ENCODE results near the gene CRYBB1.
A peak's percentile ranks its signal among the peaks of the same experiment; 100 is the strongest.
"Not testable (repeated sequence)": the region's sequence is repeated elsewhere in the genome, so short reads cannot be mapped to it uniquely, and the experiment has no call there.

Gene CRYBB1

DNA sequence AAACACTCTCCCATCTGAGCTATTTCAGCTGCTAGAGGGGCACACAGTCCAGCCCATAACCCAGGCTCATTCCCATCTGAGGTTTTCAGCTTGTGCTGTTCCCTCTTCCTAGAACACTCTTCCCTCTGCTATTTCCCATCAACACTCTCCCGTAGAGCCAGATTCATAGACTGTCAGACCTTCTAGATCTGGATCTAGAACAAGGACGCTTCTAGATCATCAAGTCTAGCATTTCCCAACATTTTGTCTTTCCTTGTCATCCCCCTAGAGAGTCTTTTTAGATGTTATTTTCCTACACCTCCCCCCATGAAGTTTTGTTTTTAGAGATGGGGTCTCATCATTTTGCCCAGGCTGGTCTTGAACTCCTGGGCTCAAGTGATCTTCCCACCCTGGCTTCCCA lies 17.3 kb upstream of the CRYBB1 start:
- DNase-seq, result no peak

GRCh38 chr22:26634189-26634588 lies 16.4 kb upstream of the CRYBB1 start:
- no peak for DNase-seq

- no peak for DNase-seq
Measured at GRCh38 chr22:26632422-26633155, 14.8 kb upstream of the CRYBB1 start.

GRCh38 chr22:26631282-26631681 lies 13.5 kb upstream of the CRYBB1 start:
- no peak for DNase-seq

GRCh38 chr22:26629988-26630761 lies 12.3 kb upstream of the CRYBB1 start:
- DNase-seq, result no peak

DNA sequence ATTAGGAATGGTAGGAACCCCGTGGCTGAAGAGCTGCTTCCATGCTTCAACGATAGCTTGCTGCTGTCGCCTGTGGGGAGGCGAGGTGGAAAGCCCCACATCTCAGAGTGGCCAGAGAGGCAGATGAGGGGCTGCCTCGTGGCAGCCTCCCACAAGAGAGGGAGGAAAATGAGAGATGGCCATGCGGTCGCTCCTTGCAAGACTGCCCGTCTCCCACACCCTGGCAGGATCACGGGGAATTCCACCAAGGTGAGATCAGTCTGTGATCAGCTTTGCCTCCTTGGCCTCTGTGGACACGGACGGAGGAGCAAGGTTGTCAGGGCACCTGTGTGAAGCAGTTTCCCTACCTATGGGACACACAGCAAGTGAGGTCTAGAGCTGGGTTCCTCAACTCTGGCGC lies 7.0 kb upstream of the CRYBB1 start:
- no peak for DNase-seq

DNA sequence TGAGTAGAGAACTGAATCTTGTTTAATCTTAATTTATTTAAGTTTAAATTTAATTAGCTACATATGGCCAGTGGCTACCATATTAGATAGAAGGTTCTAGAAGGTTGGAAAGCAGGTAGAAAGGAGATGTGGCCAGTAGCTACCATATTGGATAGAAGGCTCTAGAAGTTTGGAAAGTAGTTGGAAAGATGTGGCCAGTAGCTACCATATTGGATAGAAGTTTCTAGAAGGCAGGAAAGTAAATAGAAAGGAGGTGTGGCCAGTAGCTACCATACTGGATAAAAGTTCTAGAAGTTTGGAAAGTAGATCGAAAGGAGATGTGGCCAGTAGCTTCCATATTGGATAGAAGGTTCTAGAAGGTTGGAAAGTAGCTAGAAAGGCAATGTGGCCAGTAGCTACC lies 6.2 kb upstream of the CRYBB1 start:
- no peak for DNase-seq

GRCh38 chr22:26621663-26622062 lies 3.8 kb upstream of the CRYBB1 start, which contains the start of gene CRYBA4:
Gene CRYBA4, plus strand, starts transcription at chr22:26621963. Its CDS starts 634 bp downstream, at chr22:26622597.
- no peak for DNase-seq

- DNase-seq, result no peak
Measured at GRCh38 chr22:26620197-26620596, 2.4 kb upstream of the CRYBB1 start.

DNA sequence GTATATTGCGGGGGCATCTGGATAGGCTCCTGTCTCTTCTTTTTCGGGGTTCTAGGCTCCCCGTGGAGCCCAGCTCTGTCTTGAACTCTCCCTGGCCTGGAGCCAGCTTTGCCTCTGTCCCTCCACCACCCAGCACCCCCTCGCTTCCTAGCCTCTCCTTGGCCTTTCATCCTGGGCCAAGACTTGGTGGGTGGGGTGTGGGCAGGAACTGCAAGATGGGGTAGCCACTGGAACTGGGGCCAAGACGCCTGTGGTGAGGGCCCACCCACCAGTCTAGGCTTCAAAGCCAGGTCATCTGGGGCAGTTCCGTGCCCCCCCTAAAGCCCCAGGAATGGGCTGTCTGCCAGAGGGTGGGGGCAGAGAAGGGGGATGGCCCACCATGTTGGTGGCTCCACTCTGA lies 1.7 kb upstream of the CRYBB1 start:
- DNase-seq, result no peak

DNA sequence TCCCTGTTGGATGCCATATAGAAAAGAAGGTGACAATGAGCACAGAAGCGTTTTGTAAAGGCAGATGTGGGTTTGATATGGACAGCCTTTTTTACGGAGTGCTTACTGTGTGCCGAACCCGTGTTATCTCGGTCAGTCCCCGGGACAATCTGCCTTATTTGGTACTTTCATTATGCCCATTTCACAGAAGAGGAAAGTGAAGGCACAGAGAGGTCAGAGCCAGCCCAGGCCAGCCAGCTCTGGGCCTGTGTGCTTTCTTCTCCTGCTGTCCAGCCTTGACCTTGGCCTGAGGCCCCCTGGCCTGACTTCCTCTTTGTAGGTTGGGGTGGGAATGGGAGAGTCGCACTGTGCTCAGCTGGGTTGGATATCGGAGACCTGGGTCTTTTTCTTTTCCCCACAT lies 628 bp upstream of the CRYBB1 start:
- DNase-seq, result no peak

- no peak for DNase-seq
Measured at GRCh38 chr22:26616650-26617049, 1.2 kb downstream of the CRYBB1 start.

- no peak for DNase-seq
Measured at GRCh38 chr22:26615830-26616435, 1.9 kb downstream of the CRYBB1 start.

DNA sequence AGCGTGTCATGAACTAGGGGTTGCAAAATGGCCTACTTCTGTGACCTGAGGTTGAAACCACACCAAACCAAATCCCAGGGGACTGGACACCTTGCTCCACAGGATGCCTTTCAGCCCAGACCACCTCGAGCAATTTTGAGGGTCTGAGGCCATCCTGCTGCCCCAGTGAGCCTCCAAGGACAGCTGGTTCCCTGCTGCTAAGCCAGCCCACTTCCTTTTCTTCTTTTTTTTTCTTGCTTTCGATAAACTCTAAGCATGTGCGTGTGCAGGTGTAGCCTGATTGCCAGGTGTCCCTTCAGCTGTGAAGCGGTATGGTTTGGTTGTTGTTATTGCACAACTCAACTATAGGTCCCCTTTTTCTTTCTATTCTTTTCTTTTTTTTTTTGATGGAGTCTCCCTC lies 2.7 kb downstream of the CRYBB1 start:
- no peak for DNase-seq

GRCh38 chr22:26614322-26614721 lies 3.5 kb downstream of the CRYBB1 start:
- DNase-seq, result no peak

DNA sequence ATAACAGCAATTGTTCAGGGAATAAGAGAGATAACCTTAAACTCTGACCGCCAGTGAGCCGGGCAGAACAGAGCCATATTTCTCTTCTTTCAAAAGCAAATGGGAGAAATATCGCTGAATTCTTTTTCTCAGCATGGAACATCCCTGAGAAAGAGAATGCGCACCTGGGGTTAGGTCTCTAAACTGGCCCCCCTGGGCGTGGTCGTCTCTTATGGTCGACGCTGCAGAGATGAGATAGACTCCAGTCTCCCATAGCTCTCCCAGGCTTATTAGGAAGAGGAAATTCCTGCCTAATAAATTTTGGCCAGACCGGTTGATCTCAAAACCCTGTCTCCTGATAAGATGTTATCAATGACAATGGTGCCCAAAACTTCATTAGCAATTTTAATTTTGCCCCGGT lies 4.1 kb downstream of the CRYBB1 start:
- not testable (repeated sequence) for DNase-seq

DNA sequence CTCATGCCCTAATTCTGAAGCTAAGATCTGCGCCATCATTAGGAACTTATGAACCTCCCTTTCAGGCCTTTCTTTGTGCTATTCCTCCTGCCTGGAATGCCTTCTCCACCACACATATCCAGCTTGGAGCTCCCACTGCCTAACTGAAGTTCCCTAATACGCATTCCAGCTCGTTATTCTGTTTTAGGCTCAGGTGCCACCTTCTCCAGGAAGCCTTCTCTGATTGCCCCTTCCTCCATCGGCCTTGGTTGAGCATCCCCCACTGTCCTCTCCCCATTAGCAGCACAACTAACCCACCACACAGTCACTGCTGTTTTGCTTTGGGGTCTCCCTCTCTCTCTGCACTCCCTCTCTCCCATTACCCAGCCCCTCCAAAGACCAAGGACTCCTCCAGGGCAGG lies 5.2 kb downstream of the CRYBB1 start:
- DNase-seq, result no peak

DNA sequence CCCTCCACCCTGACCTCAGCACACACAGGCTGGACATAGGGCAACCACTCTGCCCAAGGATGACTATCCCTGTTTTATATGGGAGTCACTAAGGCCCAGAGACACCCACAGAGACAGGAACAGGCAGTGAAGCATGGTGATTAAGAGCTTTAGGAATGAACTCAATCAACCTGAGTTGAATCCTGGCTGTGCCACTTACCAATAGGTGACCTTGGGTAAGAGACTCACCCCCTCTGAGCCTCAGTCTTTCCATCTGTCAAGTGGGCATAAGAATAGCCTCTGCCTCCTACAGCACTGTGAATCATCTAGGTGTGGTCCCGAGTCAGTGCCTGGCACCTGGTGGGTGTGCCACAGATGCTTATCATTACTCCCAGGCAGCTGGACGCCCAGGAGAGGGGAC lies 6.8 kb downstream of the CRYBB1 start:
- DNase-seq, result no peak

DNA sequence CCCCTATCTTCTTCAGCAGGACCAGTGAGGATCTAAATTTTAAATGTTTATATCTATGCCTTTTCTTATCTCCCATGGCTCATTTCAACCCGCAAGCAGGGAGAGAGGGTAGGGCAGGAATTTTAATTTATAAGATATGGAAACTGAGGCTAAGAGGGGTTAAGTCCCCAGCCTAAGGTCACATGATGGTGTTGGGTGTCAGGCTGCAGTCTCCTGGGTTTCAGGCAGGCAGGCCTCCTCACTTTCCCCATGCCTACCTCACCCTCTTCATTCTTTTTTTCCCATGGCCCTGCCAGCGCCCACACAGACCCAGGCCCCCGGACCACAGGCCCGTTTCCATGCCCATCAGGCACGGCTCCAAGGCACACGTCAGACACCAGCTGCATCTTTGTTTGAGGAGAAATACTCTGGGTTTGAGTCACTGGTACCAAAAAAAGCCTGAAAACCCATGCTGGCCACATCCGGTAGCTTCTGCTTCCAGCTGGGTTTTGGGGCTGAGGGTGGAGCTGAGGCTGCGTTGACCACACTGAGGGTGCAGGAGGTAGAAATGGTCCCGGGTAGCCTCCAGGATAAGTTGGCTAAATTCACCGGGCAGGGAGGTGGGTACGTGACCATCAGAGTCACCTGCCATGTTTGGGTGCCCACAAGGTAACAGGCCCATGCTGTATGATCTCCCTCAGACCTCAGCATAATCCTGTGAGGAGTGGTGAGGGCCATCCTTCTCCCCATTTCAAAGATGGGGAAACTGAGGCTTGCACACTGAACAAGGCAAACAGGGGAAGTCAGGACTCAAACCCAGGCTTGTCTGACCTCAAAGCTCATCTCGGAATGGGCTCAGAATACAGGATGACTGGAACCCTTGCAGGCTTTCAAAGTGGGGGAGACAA lies 7.5 kb downstream of the CRYBB1 start:
- DNase-seq, result peak; percentile 27

- no peak for DNase-seq
Measured at GRCh38 chr22:26609287-26609686, 8.5 kb downstream of the CRYBB1 start.

DNA sequence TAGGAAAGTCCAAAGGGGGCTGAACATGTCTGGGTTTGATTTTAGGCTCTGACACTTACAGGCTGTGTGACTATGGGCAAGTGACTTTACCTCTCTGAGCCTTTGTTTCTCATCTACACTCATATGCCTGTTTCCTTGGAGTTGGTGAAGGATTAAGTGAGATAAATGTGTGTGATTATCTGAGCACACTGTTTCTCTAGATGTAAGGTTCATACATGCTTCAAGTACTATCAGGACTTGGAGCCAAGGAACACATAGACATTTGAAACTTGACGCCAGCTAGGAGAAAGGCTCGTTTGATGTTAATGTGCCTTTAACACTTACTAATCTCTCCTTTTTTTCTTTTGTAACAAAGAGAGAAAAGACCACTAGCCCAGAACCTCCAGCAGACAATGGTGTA lies 9.7 kb downstream of the CRYBB1 start:
- DNase-seq, result no peak

- DNase-seq, result no peak
Measured at GRCh38 chr22:26606611-26607010, 11.2 kb downstream of the CRYBB1 start.

DNA sequence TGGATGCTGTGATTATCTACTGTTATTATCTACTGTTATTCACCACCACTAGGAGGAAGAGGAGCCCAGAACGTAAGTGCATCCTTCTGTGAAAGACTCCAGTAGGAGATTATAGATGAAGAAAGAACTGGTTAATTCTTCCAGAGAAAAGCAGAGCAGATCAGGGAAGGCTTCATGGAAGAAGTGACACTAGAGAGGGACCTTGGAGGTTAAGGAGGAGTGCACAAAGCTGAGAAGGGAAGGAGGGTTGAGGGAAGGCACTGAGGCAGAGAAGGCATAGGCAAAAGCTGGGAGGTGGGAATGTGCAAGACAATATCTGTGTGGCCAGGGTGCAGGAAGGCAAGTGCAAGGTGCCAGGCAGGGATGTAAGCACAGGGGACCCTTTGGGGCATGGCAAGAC lies 13.5 kb downstream of the CRYBB1 start:
- no peak for DNase-seq

Measured in activated T-cell treated with anti-CD3 and anti-CD28 coated beads, Interleukin-2, amount 50 U/mL, for 1 hour (primary cell).